Measurements from ENCODE around the gene HMX1. TPM values are rescaled to one million over a fixed set of nuclear protein-coding genes. Genes with fewer than 3 reads are reported as not detected.

HMX1 gene
- total RNA-seq, 4 donors from 2014 or later, result not detected

DNA sequence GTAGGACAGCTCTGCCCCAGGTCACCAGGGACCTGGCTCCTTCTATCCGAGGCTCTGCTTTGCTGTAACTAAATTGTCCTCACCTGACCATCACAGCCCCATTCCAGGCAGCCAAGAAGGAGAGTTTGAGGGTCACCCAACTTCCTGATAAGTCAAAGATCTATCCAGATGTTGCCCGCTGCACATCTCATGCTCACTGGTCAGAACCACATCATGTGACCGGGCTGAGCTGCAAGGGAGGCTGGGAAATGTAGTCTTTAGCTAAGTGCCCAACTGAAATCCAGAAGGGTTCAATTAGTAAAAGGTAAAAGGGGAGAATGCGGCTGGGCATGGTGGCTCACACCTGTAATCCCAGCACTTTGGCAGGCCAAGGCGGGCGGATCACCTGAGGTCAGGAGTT is 18.4 kb downstream of the HMX1 start:
- Histone ChIP-seq H3K4me1 (peaks cover 12% of the 10 kb centered on the region), H3K27ac (no peak overlapping the region), H3K9me3 (no peaks in the 10 kb centered on the region), H3K27me3 (peaks cover 100% of the 10 kb centered on the region), H3K4me3 (no peak overlapping the region), H3K36me3 (no peaks in the 10 kb centered on the region)
- whole genome bisulfite sequencing, result 93% methylated on average over 5 of the region's 6 CpGs
- no peak for TF ChIP-seq CTCF (IDR thresholded peaks at IDR 0.05)
- DNase-seq (ENCODE audit: low spot score in 2 of 2), result no peak

DNA sequence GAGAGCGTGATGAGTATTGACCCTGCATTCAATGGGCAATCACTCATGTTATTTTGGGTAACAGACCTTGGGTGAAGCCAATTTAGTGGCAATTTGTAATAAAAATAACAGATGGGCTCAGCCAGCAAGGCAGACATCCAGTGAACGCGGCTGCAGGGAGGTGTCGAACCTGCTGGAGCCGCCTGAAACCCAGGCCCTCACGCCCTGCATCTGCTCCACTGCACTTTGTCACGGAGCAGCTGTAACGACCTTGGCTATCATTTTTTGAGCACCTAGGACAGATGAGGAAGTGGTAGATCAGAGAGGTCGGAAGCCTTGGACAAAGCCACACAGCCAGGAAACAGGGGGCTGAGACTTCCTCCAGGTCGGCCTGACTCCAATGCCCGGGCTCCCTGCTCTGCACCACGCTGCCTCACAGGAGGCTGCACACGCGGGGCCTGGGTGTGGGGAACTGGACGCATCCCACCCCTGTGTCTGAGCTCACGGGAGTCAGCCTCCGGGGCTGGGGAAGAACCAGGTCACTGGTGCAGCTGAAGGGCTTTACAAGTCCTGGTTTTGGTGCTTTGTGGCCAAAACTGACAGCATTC is 19.4 kb downstream of the HMX1 start:
- Histone ChIP-seq H3K4me3 (no peak overlapping the region), H3K4me1 (peaks cover 2% of the 10 kb centered on the region), H3K27me3 (peaks cover 94% of the 10 kb centered on the region), H3K27ac (no peak overlapping the region), H3K9me3 (no peaks in the 10 kb centered on the region), H3K36me3 (no peaks in the 10 kb centered on the region)
- DNase-seq (ENCODE audit: low spot score in 2 of 2), result no peak
- TF ChIP-seq POLR2AphosphoS5 (IDR thresholded peaks at IDR 0.05), result no peak
- no peak for TF ChIP-seq EP300 (IDR thresholded peaks at IDR 0.05)
- no peak for TF ChIP-seq CTCF (IDR thresholded peaks at IDR 0.05)
- 75% methylated on average over 7 of the region's 17 CpGs for WGBS

GRCh38 chr4:8851321-8852117 is 20.1 kb downstream of the HMX1 start:
- no peaks in the 10 kb centered on the region for H3K4me1 ChIP-seq
- DNase-seq (ENCODE audit: low spot score in 2 of 2), result no peak
- H3K4me3 ChIP-seq, result no peak overlapping the region
- H3K9me3 ChIP-seq, result no peaks in the 10 kb centered on the region
- no peak overlapping the region for H3K27ac ChIP-seq
- 85% methylated on average over 10 of the region's 20 CpGs for WGBS
- H3K36me3 ChIP-seq, result no peaks in the 10 kb centered on the region
- peaks cover 94% of the 10 kb centered on the region for H3K27me3 ChIP-seq
- no peak for TF ChIP-seq POLR2AphosphoS5 (IDR thresholded peaks at IDR 0.05)
- TF ChIP-seq EP300 (IDR thresholded peaks at IDR 0.05), result no peak
- TF ChIP-seq POLR2A (IDR thresholded peaks at IDR 0.05), result no peak
- TF ChIP-seq CTCF (IDR thresholded peaks at IDR 0.05), result no peak

DNA sequence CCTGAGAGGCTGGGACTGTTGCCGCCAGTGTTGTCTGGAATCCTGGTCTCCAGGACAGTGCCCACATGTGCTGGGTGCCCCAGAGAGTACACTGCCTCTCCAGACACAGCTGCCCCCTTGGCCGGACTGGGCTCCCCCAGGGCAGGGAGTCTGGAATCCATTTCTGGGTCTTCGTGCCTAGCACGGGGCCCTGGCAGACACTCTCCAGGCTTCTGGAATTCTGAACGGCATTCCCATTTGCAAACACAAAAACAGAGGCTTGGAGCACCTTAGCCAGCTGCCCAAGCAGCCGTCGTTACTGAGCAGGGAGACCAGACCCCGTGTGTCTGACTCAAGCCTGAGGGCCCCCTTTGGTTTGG is 20.8 kb downstream of the HMX1 start:
- H3K27me3 ChIP-seq, result peaks cover 94% of the 10 kb centered on the region
- H3K4me3 ChIP-seq, result no peak overlapping the region
- TF ChIP-seq CTCF (IDR thresholded peaks at IDR 0.05) (no peak), EP300 (IDR thresholded peaks at IDR 0.05) (no peak), POLR2AphosphoS5 (IDR thresholded peaks at IDR 0.05) (no peak), POLR2A (IDR thresholded peaks at IDR 0.05) (no peak)
- 74% methylated on average over 4 of the region's 8 CpGs for WGBS
- no peak overlapping the region for H3K27ac ChIP-seq
- no peaks in the 10 kb centered on the region for H3K36me3 ChIP-seq
- no peak for DNase-seq (ENCODE audit: low spot score in 2 of 2)
- H3K4me1 ChIP-seq, result no peaks in the 10 kb centered on the region
- no peaks in the 10 kb centered on the region for H3K9me3 ChIP-seq

GRCh38 chr4:8850074-8850829 is 21.4 kb downstream of the HMX1 start:
- WGBS, result 85% methylated on average over 16 of the region's 23 CpGs
- TF ChIP-seq CTCF (IDR thresholded peaks at IDR 0.05) (no peak), POLR2A (IDR thresholded peaks at IDR 0.05) (no peak), POLR2AphosphoS5 (IDR thresholded peaks at IDR 0.05) (no peak), EP300 (IDR thresholded peaks at IDR 0.05) (no peak)
- H3K4me3 ChIP-seq, result no peak overlapping the region
- H3K36me3 ChIP-seq, result no peaks in the 10 kb centered on the region
- H3K27me3 ChIP-seq, result peaks cover 94% of the 10 kb centered on the region
- H3K4me1 ChIP-seq, result no peaks in the 10 kb centered on the region
- DNase-seq (ENCODE audit: low spot score in 2 of 2), result peak; percentile 48 to 58
- no peaks in the 10 kb centered on the region for H3K9me3 ChIP-seq
- no peak overlapping the region for H3K27ac ChIP-seq
